Mesothelial cell of epicardium (in vitro differentiated cells): ENCODE results near the gene HOGA1. TPM values are rescaled to one million over a fixed set of nuclear protein-coding genes. Genes with fewer than 3 reads are reported as not detected.

Experiments used
- DNase-seq, 2 experiments: peaks; one replicate each; pipeline ENCODE4 v3.0.0; 2021; ENCODE audit warnings: low spot score in 2 of 2; ENCODE audit not compliant: unreplicated experiment in 2 of 2
- H3K27ac Mint-ChIP-seq: 2 replicates; pipeline ENCODE4 v1.8.0; 2021; ENCODE audit warnings: mixed read lengths
- H3K27me3 Mint-ChIP-seq: 2 replicates; pipeline ENCODE4 v1.8.0; 2021; ENCODE audit warnings: low read depth, mixed read lengths
- H3K36me3 Mint-ChIP-seq: 2 replicates; pipeline ENCODE4 v1.8.0; 2021; ENCODE audit warnings: mixed read lengths
- H3K4me1 Mint-ChIP-seq: 2 replicates; pipeline ENCODE4 v1.8.0; 2021; ENCODE audit warnings: mixed read lengths
- H3K4me3 Mint-ChIP-seq: 2 replicates; pipeline ENCODE4 v1.8.0; 2021; ENCODE audit warnings: mild to moderate bottlenecking, moderate library complexity, mixed read lengths
- H3K9me3 Mint-ChIP-seq: 2 replicates; pipeline ENCODE4 v1.8.0; 2021; ENCODE audit warnings: mixed read lengths
- total RNA-seq: library from RNA; stranded (reverse); gene quantifications from 3 replicates; pipeline ENCODE4 v1.2.1, GENCODE V29; 2021
- TF ChIP-seq, protein P1 (sequence below): fragments of 200-600 bp; sonication (generic); IDR thresholded peaks from one replicate; pipeline ENCODE4 v1.5.0; 2021; ENCODE audit warnings: antibody characterized with exemption; ENCODE audit not compliant: unreplicated experiment

HOGA1 gene
- total RNA-seq, 1 donor from 2014 or later = 0.31 TPM

DNA sequence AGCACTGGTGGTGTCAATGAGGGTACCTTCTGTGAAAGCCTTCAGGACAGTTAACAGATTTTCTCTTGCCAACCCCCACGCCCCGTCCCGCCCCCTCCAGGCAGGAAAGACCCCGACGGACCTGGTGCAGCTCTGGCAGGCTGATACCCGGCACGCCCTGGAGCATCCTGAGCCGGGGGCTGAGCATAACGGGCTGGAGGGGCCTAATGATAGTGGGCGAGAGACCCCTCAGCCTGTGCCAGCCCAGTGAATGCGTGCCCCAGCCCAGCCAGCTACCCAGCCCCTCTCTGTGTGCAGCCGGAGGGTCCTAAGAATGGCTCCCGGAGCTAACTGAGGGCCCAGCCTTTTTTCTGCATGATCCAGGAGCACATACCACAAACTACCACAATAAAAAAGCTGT is 713 bp upstream of the HOGA1 start:
- Mint-ChIP-seq H3K9me3 (no peaks in the 10 kb centered on the region), H3K27ac (no peak overlapping the region), H3K27me3 (no peaks in the 10 kb centered on the region), H3K4me3 (no peak overlapping the region), H3K36me3 (no peaks in the 10 kb centered on the region), H3K4me1 (peaks cover 6% of the 10 kb centered on the region)
- no peak for DNase-seq
- TF ChIP-seq, protein P1, sequence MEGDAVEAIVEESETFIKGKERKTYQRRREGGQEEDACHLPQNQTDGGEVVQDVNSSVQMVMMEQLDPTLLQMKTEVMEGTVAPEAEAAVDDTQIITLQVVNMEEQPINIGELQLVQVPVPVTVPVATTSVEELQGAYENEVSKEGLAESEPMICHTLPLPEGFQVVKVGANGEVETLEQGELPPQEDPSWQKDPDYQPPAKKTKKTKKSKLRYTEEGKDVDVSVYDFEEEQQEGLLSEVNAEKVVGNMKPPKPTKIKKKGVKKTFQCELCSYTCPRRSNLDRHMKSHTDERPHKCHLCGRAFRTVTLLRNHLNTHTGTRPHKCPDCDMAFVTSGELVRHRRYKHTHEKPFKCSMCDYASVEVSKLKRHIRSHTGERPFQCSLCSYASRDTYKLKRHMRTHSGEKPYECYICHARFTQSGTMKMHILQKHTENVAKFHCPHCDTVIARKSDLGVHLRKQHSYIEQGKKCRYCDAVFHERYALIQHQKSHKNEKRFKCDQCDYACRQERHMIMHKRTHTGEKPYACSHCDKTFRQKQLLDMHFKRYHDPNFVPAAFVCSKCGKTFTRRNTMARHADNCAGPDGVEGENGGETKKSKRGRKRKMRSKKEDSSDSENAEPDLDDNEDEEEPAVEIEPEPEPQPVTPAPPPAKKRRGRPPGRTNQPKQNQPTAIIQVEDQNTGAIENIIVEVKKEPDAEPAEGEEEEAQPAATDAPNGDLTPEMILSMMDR = no peak

DNA sequence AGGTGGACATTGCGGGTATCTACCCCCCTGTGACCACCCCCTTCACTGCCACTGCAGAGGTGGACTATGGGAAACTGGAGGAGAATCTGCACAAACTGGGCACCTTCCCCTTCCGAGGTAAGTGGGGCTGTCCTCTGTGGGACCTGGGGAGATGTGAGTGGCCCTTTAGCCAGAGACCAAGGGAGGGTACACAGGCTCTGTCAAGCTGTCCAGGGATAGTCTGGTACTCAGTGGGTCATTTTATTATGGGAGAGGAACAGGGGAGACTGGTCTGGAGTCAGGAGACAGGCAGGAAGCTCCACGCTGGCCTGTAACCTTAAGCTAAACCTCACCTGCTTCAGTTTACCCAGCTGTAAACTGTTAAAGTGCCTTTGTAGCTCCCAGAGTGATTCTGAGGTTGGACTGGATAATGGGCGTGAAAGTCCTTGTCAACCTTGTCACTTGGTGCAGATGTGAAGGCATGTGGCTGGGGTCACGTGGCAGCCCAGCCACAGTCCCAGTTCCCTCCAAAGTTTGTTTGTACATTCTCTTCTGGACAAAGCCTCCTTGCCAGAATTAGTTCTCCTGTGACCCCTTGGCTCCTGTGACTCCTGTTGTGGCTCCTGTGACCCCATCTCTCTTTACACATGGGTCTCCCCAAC is 729 bp downstream of the HOGA1 start:
- H3K9me3 Mint-ChIP-seq = no peaks in the 10 kb centered on the region
- no peak overlapping the region for H3K27ac Mint-ChIP-seq
- H3K36me3 Mint-ChIP-seq = no peaks in the 10 kb centered on the region
- H3K4me1 Mint-ChIP-seq = peaks cover 8% of the 10 kb centered on the region
- no peak for DNase-seq
- no peaks in the 10 kb centered on the region for H3K27me3 Mint-ChIP-seq
- no peak overlapping the region for H3K4me3 Mint-ChIP-seq
- TF ChIP-seq, protein P1 = no peak

DNA sequence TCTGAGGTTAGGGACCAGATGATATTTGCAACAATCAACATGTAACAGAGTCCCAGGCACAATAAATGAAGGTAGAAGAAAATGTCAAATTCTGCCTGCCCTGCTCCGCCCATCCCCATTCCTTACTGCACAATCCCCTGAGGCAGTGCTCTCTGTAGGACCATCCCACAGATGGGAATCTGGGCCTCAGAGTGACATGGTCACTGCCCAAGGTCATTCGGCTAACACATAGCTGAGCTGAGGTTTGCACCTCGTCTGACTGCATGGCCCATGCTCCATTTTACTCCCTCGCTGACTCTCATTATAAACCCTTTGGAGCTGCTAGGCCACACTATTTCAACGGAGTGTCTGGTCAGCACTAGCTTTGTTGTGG is 1.2 kb downstream of the HOGA1 start:
- TF ChIP-seq, protein P1 = no peak

DNA sequence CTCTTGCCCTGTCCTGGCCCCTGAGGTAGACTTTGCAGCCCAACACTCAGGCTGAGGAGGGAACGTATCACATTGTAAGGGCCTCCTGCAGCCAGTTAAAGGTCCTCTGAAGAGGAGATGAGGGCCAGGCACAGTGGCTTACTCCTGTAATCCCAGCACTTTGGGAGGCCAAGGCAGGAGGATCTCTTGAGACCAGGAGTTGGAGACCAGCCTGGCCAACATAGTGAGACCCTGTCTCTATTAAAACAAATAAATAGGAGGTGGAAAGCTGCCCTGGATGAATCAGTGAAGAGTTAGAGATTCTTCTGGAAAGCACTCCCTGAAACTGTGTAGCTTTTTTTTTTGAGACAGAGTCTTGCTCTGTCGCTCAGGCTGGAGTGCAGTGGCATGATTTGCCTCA is 3.0 kb downstream of the HOGA1 start:
- Mint-ChIP-seq H3K4me3 (no peak overlapping the region), H3K27ac (no peak overlapping the region), H3K9me3 (no peaks in the 10 kb centered on the region), H3K4me1 (peaks cover 11% of the 10 kb centered on the region), H3K27me3 (no peaks in the 10 kb centered on the region), H3K36me3 (no peaks in the 10 kb centered on the region)
- no peak for DNase-seq
- TF ChIP-seq, protein P1 = no peak

More for the DNA sequence above, 1.2 kb downstream of the HOGA1 start:
- DNase-seq = no peak
- Mint-ChIP-seq H3K27ac (no peak overlapping the region), H3K4me1 (peaks cover 9% of the 10 kb centered on the region), H3K27me3 (no peaks in the 10 kb centered on the region), H3K36me3 (no peaks in the 10 kb centered on the region), H3K4me3 (no peak overlapping the region), H3K9me3 (no peaks in the 10 kb centered on the region)

DNA sequence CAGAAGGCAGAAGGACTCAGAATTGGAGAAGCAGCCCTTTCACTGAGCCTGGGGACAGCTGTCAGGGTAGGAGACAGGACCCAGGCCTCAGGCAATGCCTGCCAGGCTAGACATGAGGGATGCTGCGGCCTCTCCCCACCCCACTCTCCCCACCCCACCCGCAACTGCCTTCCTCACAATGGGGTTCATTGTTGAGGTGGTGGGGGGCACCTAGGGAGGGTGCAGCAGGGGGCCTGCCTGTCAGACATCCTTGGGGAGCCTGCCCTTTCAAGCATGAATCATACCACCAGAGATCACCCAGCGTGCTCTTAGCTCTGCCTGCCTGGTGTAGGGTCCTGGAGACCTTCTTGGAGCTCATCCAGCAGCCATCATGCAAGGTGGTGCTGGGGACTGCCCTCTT is 5.3 kb downstream of the HOGA1 start, which contains the start of gene C10orf62:
Gene C10orf62 (plus strand): TSS at position 243 of the 400 bp plus-strand sequence. CDS start 177 bp downstream, outside the sequence.
- H3K9me3 Mint-ChIP-seq = no peaks in the 10 kb centered on the region
- no peak within 1 kb of the TSS for H3K4me3 Mint-ChIP-seq
- H3K27ac Mint-ChIP-seq = no peak within 1 kb of the TSS
- TF ChIP-seq, protein P1 = no peak
- no peaks in the 10 kb centered on the region for H3K27me3 Mint-ChIP-seq
- peaks cover 11% of the 10 kb centered on the region for H3K4me1 Mint-ChIP-seq
- DNase-seq = no peak
- no peaks in the 10 kb centered on the region for H3K36me3 Mint-ChIP-seq
